ENCODE results near the gene JADE2.
"Not testable (repeated sequence)": the region's sequence is repeated elsewhere in the genome, so short reads cannot be mapped to it uniquely, and the experiment has no call there.

JADE2 gene

GRCh38 chr5:134508521-134509195, 16.8 kb upstream of the JADE2 start:
- no peak for FAIRE-seq

GRCh38 chr5:134509308-134510040, 16.0 kb upstream of the JADE2 start:
- FAIRE-seq: no peak

GRCh38 chr5:134510970-134511795, 14.3 kb upstream of the JADE2 start:
- no peak for FAIRE-seq

GRCh38 chr5:134511796-134512660, 13.4 kb upstream of the JADE2 start:
- no peak for FAIRE-seq

- FAIRE-seq: no peak
Observed at GRCh38 chr5:134512661-134512999, 12.8 kb upstream of the JADE2 start.

- no peak for FAIRE-seq
Observed at GRCh38 chr5:134515801-134516200, 9.7 kb upstream of the JADE2 start.

- not testable (repeated sequence) for FAIRE-seq
Observed at GRCh38 chr5:134516984-134517383, 8.5 kb upstream of the JADE2 start.

- no peak for FAIRE-seq
Observed at GRCh38 chr5:134517553-134517952, 7.9 kb upstream of the JADE2 start.

GRCh38 chr5:134519989-134520388, 5.5 kb upstream of the JADE2 start:
- no peak for FAIRE-seq

GRCh38 chr5:134521841-134522240, 3.6 kb upstream of the JADE2 start:
- FAIRE-seq: no peak

GRCh38 chr5:134523543-134524271, 1.8 kb upstream of the JADE2 start:
- FAIRE-seq: no peak

- no peak for FAIRE-seq
Observed at GRCh38 chr5:134524272-134524825, 1.1 kb upstream of the JADE2 start.

GRCh38 chr5:134525683-134526482, 413 bp downstream of the JADE2 start:
- FAIRE-seq: no peak

GRCh38 chr5:134526483-134527155, 1.1 kb downstream of the JADE2 start:
- no peak for FAIRE-seq

- FAIRE-seq: no peak
Observed at GRCh38 chr5:134527156-134527960, 1.9 kb downstream of the JADE2 start.

- no peak for FAIRE-seq
Observed at GRCh38 chr5:134527961-134528424, 2.5 kb downstream of the JADE2 start.

GRCh38 chr5:134528556-134528955, 3.1 kb downstream of the JADE2 start:
- FAIRE-seq: no peak

- FAIRE-seq: no peak
Observed at GRCh38 chr5:134529460-134529859, 4.0 kb downstream of the JADE2 start.
